Mucosa of descending colon (tissue), 3 donors: ENCODE measurements around the gene ESAM. TPM values are rescaled to one million over a fixed set of nuclear protein-coding genes. Genes with fewer than 3 reads are reported as not detected.
A peak's percentile ranks its signal among the peaks of the same experiment; 100 is the strongest.

Experiments
- ATAC-seq: fragments of 200-7000 bp; cut with Tn5 transposase; one replicate; pipeline ENCODE4 v1.9.1; 2020; ENCODE audit warnings: mild to moderate bottlenecking, moderate library complexity
- DNase-seq, 3 donors: peaks; one replicate each; pipeline ENCODE4 v3.0.0-alpha.2; 2020
- H3K36me3 ChIP-seq: fragments of 200-600 bp; one replicate; pipeline ENCODE4 v1.8.0; 2021; ENCODE audit warnings: low read depth, mild to moderate bottlenecking
- H3K4me1 ChIP-seq: fragments of 200-600 bp; one replicate; pipeline ENCODE4 v1.8.0; 2021; ENCODE audit warnings: low read depth, mild to moderate bottlenecking
- H3K4me3 ChIP-seq: fragments of 200-600 bp; one replicate; pipeline ENCODE4 v1.8.0; 2021; ENCODE audit warnings: mild to moderate bottlenecking
- H3K9me3 ChIP-seq: fragments of 200-600 bp; one replicate; pipeline ENCODE4 v1.8.0; 2021; ENCODE audit warnings: mild to moderate bottlenecking
- CTCF ChIP-seq: fragments of 200-600 bp; IDR thresholded peaks from one replicate; pipeline ENCODE4 v1.8.0; 2022; ENCODE audit warnings: antibody characterized with exemption, mild to moderate bottlenecking
- intact Hi-C, 2 donors: fragments of 100-400 bp; cut with DNase I in 1 of 2; cut with micrococcal nuclease in 1 of 2; formaldehyde crosslinking; loops; one replicate each; pipeline versions ENCODE4 v1.11.0 to v1.11.1; 2022; cut with DNase I, micrococcal nuclease
- total RNA-seq, 3 donors: library from RNA; stranded (reverse); fragmentation: NEBNext Ultra II Directional in 2 of 3; extraction: Animal tissue kit (Norgen Biotek cat#: 25700) in 2 of 3; gene quantifications; one replicate each; pipeline versions ENCODE4 v1.2.1 to v1.2.4, GENCODE V29; 2021 to 2023
- donor health status: DM: no; HTN: no; CAD: no; lungs with moderate emphysema.
- donor health status: DM: no; HTN: no; CAD: no.
- donor health status: DM: no; HTN: yes; CAD: no.

Gene ESAM
- total RNA-seq, 3 donors from 2014 or later = 7.7 to 11.5 (median 8.4) TPM

GRCh38 chr11:124796312-124796711 is 34.2 kb upstream of the ESAM start:
- ATAC-seq = no peak
- no peak overlapping the region for H3K4me3 ChIP-seq
- no peaks in the 10 kb centered on the region for H3K9me3 ChIP-seq
- TF ChIP-seq CTCF = no peak
- intact Hi-C loops = no loop called here
- DNase-seq = no peak
- H3K4me1 ChIP-seq = peaks cover 15% of the 10 kb centered on the region
- H3K36me3 ChIP-seq = no peaks in the 10 kb centered on the region

GRCh38 chr11:124793466-124794278 is 31.6 kb upstream of the ESAM start:
- peak in 1 of 3 donors; percentile 64 for DNase-seq
- TF ChIP-seq CTCF = peak; percentile 40
- peak; percentile 64 for ATAC-seq
- intact Hi-C loops = no loop called here
- Histone ChIP-seq H3K4me1 (peaks cover 8% of the 10 kb centered on the region), H3K36me3 (no peaks in the 10 kb centered on the region), H3K9me3 (no peaks in the 10 kb centered on the region), H3K4me3 (no peak overlapping the region)

GRCh38 chr11:124791626-124792341 is 29.7 kb upstream of the ESAM start:
- H3K4me3 ChIP-seq = no peak overlapping the region
- no peak for DNase-seq
- H3K9me3 ChIP-seq = no peaks in the 10 kb centered on the region
- no peaks in the 10 kb centered on the region for H3K36me3 ChIP-seq
- no peak for ATAC-seq
- intact Hi-C loops = no loop called here
- peaks cover 4% of the 10 kb centered on the region for H3K4me1 ChIP-seq
- TF ChIP-seq CTCF = no peak

GRCh38 chr11:124788521-124788920 is 26.4 kb upstream of the ESAM start:
- no peaks in the 10 kb centered on the region for H3K36me3 ChIP-seq
- intact Hi-C loops = no loop called here
- no peak overlapping the region for H3K4me3 ChIP-seq
- peaks cover 4% of the 10 kb centered on the region for H3K4me1 ChIP-seq
- no peak for ATAC-seq
- no peak for DNase-seq
- no peak for TF ChIP-seq CTCF
- H3K9me3 ChIP-seq = no peaks in the 10 kb centered on the region

- intact Hi-C loops = no loop called here
- H3K4me1 ChIP-seq = no peaks in the 10 kb centered on the region
- no peak for DNase-seq
- no peak for TF ChIP-seq CTCF
- no peak overlapping the region for H3K4me3 ChIP-seq
- no peak for ATAC-seq
- no peaks in the 10 kb centered on the region for H3K9me3 ChIP-seq
- H3K36me3 ChIP-seq = no peaks in the 10 kb centered on the region
Observed at GRCh38 chr11:124784051-124784450, 22.0 kb upstream of the ESAM start.
